ENCODE measurements around the gene LIMK2. TPM values are rescaled to one million over a fixed set of nuclear protein-coding genes. Genes with fewer than 3 reads are reported as not detected.

Gene LIMK2
- total RNA-seq, 1 experiment from 2014 or later, result 20.7 TPM

Other genes starting within 250 kb of the LIMK2 start
- 12.6 and 13.4 TPM in 2 replicates for gene MORC2, start 243.5 kb upstream of the LIMK2 start, total RNA-seq (2014; rRNA removed; shearing (Covaris generic))
- 35.0 and 37.0 TPM in 2 replicates for gene TUG1, start 243.0 kb upstream of the LIMK2 start, total RNA-seq (2014; rRNA removed; shearing (Covaris generic))
- 163 and 173 TPM in 2 replicates for gene SMTN, start 131.0 kb upstream of the LIMK2 start, total RNA-seq (2014; rRNA removed; shearing (Covaris generic))
- 2.6 and 8.1 TPM in 2 replicates for gene SELENOM, start 104.7 kb upstream of the LIMK2 start, total RNA-seq (2014; rRNA removed; shearing (Covaris generic))
- 0.80 and 1.3 TPM in 2 replicates for gene INPP5J, start 89.3 kb upstream of the LIMK2 start, total RNA-seq (2014; rRNA removed; shearing (Covaris generic))
- 0.51 and 0.80 TPM in 2 replicates for gene PLA2G3, start 71.8 kb upstream of the LIMK2 start, total RNA-seq (2014; rRNA removed; shearing (Covaris generic))
- 17.1 and 19.1 TPM in 2 replicates for gene RNF185, start 52.1 kb upstream of the LIMK2 start, total RNA-seq (2014; rRNA removed; shearing (Covaris generic))
- 0.09 and 0.69 TPM in 2 replicates for gene PIK3IP1, start 80.2 kb downstream of the LIMK2 start, total RNA-seq (2014; rRNA removed; shearing (Covaris generic))
- gene PATZ1, start 134.0 kb downstream of the LIMK2 start, total RNA-seq (2014; rRNA removed; shearing (Covaris generic)), result 18.8 and 19.5 TPM in 2 replicates
- 134 and 146 TPM in 2 replicates for gene DRG1, start 187.3 kb downstream of the LIMK2 start, total RNA-seq (2014; rRNA removed; shearing (Covaris generic))

Data from Daoy (cell line).